ENCODE results near the gene NT5DC3.

The NT5DC3 gene

DNA sequence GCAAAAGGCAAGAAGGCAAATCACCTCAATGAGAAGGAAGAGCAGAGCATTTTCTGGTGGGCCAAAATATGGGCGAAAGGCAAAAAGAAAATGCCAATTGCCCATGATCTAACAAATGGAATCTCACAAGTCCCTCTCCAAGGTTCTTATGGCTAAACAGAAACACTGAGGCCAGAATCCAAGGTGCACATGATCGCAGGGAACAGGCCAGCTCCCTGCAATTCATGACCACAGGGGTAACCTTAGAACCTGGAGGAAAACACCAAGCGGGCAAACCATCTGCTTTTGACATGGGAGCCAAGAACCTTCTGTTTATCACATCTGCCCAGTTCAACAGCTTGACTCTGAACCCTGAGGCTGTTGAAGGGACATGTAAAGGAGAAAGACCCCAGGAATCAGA is 60.0 kb downstream of the NT5DC3 start:
- no peak for DNase-seq

DNA sequence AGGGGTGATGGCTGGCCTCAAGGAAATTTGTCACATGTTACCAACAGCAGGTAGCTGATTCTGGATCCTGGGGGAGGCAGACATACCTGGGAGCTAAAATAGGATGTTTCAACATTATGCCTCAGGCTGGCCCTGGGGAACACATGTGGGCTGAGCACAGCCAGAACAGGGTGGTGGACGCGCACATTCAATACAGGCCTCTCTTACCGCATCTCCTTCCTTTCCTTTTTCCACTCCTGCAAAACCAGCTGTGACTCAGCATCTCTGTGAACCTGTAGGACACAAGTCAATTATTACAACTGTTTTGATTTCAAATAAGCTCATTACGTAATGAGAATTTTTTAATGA is 61.0 kb downstream of the NT5DC3 start:
- DNase-seq: no peak

DNA sequence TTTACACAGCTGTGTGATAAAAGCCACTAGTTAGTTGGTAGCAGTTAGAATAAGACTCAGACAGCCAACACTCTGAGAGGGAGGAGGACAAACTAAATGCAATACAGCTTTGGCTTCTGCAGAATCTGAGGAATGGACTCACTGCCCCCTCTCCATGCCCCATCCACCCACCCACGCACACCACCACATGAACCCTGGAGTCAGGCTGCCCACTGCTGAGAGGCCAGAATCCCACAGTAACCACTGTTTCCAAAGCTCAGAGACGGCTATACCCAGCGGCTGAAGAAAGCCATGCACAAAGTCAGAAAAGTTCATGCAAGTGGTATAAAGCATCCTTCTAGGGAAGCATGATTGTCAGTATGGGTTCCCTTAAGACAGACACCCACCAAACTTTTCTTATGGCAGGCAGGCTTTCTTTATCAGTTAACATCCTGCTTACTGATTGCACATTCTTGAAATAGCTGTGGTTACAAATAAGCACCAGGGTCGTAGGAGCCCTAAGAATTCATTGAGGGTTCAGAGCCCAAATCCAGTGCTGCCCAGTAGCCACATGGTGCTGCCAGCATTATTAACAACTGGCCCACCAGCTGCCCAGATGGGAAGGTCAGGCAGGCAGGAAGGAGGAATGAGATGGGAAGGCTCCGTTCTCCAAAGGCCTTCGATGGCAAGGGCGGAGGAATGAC is 61.5 kb downstream of the NT5DC3 start:
- DNase-seq: no peak

DNA sequence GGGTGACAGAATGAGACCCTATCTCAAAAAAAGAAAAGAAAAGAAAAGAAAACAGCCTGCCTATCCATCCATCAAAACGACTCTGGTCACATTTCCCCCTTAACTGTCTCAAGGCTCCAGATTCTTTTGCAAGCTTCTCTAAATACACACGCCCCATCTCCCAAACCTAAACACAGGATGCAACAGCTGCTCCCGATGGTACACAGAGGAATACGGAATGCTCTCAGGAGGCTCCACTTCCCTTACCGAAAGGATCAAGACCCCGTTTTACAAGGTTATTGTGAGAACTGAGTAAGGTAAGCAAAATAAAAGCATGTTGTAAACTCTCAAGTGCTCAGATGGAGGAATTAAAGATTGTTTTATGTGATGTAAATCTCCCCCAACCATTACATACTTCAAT is 62.3 kb downstream of the NT5DC3 start:
- no peak for DNase-seq

DNA sequence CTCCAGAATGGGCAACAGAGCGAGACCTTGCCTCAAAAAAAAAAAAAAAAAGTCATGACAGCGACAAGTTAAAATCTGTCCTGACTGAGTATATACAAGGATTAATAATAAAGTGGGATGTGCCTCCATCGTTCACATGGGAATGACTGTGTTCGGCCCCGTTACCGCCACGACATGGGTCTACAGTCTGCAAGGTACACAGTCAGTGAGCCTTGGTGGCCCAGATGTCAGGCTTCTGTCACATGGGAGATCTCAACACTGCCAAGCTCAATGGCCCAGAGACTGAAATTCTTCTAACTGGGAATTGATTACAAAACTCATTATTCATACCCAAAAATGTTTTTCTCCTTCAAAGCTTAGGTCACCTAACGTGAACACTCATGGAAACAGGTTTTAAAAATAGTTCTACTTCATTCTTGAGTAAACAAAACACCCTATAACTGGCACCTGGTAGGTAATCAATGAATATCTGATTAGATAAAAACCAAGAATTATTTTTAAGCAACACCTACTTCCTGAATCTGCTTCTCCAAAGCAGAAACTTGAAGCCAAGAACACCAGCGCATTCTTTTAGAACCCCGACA is 66.0 kb downstream of the NT5DC3 start:
- DNase-seq: no peak

DNA sequence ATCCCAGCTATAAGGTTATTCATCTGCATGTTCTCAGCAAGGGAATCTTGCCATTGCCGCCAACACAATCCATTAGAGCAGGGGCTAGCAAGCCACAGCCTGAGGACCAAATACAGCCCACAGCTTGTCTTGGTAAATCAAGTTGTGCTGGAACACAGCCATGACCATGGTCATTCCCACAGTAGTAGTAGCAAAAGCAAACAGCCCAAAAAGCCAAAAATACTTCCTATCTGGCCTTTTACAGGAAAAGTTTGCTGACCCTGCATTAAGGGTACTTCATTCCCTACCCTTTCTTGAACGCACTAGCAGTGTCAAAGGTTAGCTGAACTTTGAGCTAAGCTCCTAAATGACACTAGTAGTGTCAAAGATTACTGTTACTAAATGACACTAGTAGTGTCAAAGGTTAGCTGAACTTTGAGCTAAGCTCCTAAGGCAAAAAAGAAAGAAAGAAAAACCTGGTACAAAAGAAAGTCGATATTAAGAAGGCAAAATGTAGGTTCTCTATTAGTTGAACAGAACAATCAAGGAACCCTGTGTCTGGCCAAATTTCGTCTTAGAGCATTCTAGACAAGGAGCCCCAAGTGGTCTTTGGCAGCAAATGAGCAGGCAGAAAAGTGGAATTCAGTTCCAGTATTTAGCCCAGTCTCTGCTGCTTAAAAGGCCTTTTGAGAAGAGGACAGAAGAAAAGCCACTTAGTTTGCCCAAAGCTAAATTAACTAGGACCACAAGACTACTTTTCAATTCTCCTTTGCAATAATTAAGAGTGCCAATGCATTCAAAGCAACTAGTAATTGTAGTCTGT is 67.7 kb downstream of the NT5DC3 start:
- DNase-seq: no peak

DNA sequence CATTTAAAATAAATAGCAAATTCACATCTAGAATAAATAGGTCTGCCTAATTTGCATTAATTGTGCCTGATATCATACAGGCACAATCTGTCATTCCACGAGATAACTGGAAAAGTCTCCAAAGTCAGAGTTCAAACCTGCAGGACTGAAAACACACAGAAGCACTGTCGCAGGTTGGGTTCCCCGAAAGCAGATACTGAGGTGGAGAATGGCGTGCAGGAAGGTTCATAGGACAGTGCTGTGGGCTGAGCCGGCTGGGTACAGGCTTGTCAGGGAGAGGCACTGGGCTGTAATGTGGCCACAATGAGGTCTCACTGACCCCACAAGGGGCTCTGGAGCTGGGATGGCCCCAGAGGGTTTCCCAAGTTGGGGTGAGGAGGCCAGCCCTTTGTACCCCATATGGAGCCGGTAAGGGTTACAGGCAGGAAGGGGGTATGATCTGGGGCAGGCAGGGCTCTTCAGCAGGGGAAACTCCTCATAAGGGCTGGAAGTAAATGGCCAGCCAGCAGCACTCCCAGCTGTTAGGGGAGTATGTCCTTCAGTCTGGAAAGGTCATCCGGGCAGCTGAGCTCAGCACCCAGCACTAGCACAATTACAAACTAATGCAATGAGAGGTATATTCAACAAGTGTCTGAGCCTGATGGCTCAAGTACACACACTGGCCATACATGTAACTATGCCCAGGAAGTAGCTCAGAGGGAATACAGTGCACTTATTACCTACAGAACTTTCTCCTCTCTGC is 68.5 kb downstream of the NT5DC3 start:
- DNase-seq: no peak

DNA sequence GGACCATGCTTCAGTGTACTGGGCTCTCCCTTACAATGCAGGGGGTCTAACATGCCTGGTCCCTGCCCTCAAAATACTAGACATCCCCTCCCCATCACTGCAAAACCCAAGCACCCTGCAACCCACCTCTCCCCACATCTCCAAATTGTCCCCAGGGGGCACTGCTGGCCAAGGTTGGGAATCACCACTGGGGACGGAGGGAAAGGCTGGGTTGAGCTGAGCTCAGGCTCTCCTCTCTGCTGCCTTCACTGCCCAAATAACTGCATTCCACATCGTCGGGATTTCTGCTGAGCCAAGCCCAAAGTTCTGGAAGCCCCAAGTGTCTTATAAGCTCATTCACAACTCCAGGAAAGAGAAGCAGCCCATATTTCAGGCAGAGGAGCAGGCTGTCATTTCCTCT is 69.6 kb downstream of the NT5DC3 start:
- peak; percentile 49 for DNase-seq

DNA sequence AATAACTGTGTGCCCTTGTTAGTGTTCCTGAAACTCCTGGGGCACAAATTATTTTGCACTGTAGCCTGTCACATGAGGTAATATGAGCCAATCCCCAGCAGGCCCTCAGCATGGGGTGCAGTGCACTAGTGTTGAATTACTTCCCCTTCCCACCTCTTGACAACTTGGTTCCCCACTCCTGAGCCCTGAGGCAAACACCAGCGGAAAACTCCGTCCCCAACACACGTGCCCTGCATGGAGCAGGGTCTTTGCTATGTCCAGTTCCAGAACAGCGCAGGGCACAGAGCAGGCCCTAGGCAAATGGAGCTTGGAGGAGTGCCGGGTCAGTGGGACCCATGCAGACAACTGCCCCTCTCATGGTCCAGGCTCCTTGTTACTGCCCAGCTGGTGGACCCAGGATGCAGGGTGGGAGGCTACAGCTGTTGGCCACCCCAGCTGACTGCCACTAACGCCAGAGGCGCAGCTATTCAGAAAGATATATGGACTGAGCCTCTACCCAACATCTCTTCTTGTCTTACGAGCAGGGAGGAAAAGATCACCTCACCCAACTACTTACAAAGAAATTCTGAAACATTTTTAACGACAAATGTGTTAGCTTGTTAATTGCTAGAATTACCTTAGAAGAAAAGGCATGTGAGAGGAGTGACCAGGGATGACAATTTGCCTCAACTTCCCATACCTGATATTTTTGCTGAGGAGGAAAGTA is 71.6 kb downstream of the NT5DC3 start:
- DNase-seq: no peak

DNA sequence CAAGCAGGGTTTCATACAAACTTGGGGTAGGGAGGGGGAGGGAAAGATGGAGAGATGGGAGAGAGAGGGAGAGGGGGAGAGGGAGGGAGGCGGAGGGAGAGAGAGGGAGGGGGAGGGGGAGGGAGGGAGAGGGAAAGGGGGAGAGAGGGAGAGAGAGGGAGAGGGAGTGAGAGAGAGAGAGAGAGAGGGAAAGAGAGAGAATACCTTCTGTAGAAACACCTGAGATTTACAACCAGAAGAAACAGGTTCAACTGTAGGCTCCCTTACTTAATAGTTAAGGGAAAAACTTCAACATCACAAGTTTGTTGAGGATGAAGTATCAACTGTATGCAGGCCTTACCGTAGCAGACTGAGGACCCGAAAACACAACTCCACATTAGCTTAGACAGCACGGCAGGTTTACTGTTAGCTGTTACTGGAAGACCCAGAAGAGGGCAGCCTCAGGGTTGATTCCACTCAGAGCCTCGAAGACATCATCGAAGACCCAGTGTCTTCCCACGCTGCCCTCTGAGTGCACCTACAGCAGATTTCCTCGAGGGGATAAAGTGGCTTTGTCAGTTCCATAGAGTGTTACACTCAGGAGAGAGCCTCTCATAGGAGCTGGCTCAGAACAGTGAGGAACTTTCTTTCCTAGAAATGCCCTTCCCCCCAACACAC is 72.4 kb downstream of the NT5DC3 start:
- DNase-seq: no peak

DNA sequence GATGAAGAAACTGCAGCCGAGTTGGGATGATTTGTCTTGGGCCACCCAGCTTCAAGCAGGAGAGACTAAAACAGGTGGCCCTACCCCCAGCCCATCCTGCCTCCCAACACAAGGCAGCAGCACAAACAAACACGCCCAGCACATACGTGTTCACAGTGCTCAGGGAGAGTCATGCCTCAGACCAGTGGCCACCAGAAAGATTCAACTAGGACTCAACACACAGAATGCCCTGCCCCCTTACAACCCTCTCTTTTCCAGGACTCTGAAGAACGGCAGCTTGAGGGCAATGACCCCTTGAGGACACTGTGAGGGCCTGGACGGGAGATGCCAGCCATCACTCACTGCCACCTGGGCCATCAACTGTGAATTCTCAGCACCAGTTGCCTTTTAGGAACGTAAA is 75.0 kb downstream of the NT5DC3 start:
- DNase-seq: no peak

DNA sequence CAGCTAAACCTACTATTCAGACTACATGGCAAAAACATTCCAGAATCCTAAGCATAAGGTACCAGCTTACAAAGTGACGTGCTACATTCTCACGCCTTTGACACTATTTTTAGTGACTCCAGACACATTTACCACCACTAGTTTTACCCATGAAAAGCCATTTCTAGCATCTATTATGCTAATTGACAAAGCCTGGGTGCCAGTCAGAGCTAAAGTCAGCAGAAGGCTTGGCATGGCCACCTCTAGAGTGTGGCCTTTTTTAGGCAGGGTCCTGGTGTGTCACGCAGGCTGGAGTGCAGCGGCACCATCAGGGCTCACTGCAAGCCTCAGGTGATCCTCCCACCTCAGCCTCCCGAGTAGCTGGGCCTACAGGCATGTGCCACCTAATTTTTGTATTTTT is 75.7 kb downstream of the NT5DC3 start:
- DNase-seq: no peak

DNA sequence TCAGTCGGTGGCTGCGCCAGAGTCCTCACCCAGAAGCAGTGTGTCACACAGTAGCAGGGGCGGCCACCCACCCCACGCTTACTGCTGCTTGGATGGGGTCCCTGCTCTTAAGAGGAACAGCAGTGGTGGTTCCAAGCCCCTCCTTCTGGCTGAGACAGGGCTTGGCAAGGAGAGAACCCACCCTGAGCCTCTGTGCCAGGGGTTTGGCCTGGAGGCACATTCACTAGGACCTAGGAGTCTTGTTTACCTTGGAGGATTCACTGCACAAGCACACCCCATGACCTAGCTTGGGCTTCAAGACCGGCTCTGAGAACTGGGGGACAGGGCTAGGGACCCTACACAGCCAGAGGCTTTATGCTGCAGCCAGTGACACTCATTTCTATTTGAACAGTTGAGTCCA is 78.6 kb downstream of the NT5DC3 start:
- no peak for DNase-seq

DNA sequence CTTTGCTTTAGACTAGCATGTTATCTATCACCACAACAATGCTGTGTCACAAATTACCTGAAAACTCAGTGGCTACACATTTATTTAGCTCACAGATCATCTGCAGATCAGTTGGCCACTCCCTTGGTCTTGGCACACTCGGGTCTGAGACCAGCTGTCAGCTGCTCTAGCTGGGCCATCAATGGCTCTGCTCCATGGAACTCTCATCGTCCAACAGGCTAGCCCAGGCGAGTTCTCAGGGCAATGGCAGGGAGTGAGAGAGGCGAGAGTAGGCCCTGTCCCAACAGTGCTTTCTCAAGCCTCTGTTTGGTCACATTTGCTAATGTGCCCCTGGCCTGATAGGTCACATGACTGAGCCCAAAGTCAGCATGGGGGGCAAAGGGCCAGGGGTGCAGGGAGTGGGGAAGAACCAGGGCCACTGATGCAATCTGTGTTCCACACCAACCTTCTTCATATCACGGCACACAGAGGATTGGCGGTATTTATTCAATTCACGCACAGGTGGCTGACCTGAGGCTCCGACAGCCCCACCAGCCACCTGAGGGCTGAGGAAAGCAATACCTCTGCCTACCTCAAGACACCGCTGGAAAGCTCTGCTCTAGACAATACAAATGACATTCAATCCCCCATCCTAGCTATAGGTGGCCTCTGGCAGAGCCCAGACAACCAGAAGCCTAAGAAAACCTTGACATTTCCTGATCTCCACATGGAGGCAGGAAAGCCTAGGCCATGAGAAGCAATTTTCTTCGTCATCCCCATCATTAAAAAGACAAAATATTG is 82.5 kb downstream of the NT5DC3 start:
- no peak for DNase-seq

DNA sequence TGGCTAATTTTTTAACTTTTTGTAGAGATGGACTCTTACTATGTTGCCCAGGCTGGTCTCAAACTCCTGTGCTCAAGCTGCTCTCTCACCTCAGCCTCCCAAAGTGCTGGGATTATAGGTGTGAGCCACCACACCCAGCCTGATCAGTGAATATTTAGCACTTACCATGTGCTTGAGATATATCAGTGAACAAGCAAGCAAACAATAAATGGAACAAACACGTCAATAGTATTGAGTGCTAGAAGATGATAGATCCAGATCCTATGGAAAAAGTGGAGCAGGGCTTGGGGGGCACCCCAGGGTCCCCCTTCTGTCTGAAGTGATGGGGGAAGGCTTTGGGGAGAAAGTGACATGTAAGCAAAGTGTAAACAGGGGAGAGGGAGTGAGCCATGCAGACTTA is 83.8 kb downstream of the NT5DC3 start:
- no peak for DNase-seq

DNA sequence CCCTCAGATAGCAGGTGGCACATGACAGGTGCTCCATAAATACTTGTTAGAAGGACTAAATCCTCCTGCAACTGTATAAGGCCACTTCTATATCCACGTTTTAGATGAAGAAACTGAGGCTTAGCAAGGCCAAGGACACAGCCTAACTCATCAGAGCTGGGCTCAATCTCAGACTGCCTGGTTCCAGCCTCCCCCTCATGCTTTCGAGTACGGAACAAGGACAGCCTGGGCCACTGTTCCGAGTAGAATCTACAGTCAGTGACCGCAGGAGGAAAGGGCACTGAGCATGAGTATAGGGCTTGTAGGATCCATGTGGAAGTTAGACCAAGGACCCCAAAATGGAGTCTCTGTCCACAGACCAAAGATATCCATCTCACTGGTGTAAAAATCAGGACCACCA is 84.6 kb downstream of the NT5DC3 start:
- no peak for DNase-seq

DNA sequence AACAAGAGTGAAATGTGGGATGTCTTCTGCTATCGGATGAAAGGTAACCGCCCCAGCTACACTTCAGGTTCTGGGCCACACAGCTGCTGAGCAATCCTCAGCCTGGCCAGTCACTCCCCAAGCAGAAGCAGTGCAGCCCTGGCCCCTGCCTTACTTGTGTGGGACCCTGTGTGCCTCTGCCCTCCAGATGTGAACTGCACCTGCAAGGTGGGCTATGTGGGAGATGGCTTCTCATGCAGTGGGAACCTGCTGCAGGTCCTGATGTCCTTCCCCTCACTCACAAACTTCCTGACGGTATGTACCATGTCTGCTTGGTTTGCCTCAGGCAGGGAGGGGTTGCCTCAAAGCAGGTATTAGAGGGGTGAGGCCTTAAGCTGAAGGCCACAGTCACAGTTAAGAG is 85.6 kb downstream of the NT5DC3 start:
- DNase-seq: no peak

DNA sequence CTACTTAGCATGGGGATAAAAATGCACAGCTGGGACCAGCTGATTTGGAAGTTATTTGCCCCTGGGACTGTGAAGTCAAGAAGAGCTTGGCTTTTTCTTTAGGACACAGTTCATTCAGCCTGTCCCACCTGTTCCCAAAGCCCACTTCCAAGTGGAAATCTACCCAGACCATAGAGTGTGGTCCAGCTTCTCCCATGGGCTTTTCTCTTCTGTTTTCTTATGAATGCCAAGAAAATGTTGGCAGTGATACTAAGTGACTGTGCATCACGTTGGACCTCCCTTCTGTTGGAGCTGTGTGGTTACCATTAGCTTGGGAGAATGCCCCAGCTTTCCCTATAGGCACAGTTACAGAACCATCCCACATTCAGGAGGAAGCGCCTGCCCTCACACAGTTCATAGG is 89.4 kb downstream of the NT5DC3 start:
- DNase-seq: no peak

DNA sequence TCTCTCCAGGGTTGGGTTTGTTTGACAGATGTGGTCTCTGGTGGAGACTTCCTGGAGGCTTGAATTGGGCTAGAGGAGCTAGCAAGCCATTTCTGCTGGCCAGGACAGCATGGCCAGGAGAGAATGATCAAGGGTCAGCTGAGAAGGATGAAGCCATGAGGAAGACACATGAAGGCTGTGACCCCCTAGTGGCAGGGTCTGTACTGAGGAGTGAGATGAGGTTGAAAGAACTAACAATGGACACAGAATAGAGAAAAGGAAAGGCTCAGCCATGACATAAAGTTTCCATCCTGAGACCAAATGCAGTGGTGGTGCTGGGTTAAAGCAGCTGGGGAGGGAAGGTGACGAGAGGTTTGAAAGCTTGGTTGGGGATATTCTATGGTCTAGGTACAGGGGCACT is 89.9 kb downstream of the NT5DC3 start:
- DNase-seq: no peak

DNA sequence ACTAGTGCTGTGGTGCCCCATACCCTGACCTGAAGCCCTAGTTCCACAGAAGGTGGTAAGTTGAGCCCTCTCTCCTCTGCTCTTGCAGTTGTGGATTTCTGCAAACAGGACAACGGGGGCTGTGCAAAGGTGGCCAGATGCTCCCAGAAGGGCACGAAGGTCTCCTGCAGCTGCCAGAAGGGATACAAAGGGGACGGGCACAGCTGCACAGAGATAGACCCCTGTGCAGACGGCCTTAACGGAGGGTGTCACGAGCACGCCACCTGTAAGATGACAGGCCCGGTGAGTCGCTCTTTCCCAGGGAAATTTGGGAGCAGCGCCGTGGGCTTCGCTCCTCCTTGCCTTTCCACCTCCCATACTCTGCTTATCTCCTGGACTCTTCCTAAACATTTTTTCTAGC is 92.2 kb downstream of the NT5DC3 start:
- DNase-seq: no peak

DNA sequence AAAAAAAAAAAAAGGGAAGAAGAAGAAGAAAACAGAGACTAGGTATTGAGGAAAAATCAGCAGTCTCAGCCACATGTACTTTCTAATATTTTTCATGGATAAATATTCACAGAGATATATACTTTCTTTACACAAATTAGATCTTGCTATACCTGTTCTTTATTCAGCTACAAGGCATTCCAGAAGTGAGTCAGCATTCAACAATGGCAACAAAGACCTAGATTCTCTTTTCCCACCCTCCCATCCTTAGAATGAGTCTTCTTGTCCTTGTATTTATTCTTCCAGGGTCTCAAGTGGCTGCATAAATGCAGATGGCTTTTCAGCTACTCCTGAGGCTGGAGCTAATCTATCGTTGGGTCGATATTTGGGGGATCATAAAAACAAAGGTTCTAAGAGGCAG is 93.0 kb downstream of the NT5DC3 start:
- DNase-seq: no peak
